Heart left ventricle (tissue), 16 donors: Measurements from ENCODE around the gene PDE6C. TPM values are rescaled to one million over a fixed set of nuclear protein-coding genes. Genes with fewer than 3 reads are reported as not detected.

Experiments used
- ATAC-seq, 4 donors: fragments of 200-7000 bp; cut with Tn5 transposase; one replicate each; pipeline ENCODE4 v1.9.1; 2020 to 2022; ENCODE audit warnings: moderate library complexity in 4 of 4, mild to moderate bottlenecking in 3 of 4, moderate number of reproducible peaks in 1 of 4
- DNase-seq, 5 donors: peaks; one replicate each; pipeline ENCODE4 v3.0.0-alpha.2; 2020
- H3K27ac ChIP-seq, 12 donors: fragments of 200-600 bp; sonication (generic) in 4 of 12; one replicate each; pipeline versions ENCODE4 v1.5.0 to v1.8.0; 2016 to 2022; ENCODE audit warnings: mild to moderate bottlenecking in 2 of 12
- H3K27me3 ChIP-seq, 9 donors: fragments of 200-600 bp; sonication (generic) in 2 of 9; one replicate each; pipeline versions ENCODE4 v1.5.1 to v1.8.0; 2016 to 2022; ENCODE audit warnings: mild to moderate bottlenecking in 3 of 9
- H3K36me3 ChIP-seq, 9 donors: fragments of 200-600 bp; sonication (generic) in 2 of 9; one replicate each; pipeline versions ENCODE4 v1.5.0 to v1.8.0; 2018 to 2022; ENCODE audit warnings: mild to moderate bottlenecking in 2 of 9
- H3K4me1 ChIP-seq, 12 donors: fragments of 200-600 bp; sonication (generic) in 4 of 12; one replicate each; pipeline versions ENCODE4 v1.5.0 to v1.8.0; 2016 to 2022; ENCODE audit warnings: mild to moderate bottlenecking in 3 of 12
- H3K4me3 ChIP-seq, 12 donors: fragments of 200-600 bp; sonication (generic) in 4 of 12; one replicate each; pipeline versions ENCODE4 v1.5.0 to v1.8.0; 2017 to 2022; ENCODE audit warnings: mild to moderate bottlenecking in 9 of 12, moderate library complexity in 4 of 12
- H3K9me3 ChIP-seq, 12 donors: fragments of 200-600 bp; sonication (generic) in 4 of 12; one replicate each; pipeline versions ENCODE4 v1.5.0 to v1.8.0; 2016 to 2022; ENCODE audit warnings: mild to moderate bottlenecking in 1 of 12
- CTCF ChIP-seq, 12 donors: fragments of 200-600 bp; sonication (generic) in 4 of 12; IDR thresholded peaks; one replicate each; pipeline versions ENCODE4 v1.5.0 to v1.8.0; 2018 to 2022; ENCODE audit warnings: antibody characterized with exemption in 12 of 12, mild to moderate bottlenecking in 5 of 12
- POLR2A ChIP-seq, 2 donors: fragments of 450-650 bp; IDR thresholded peaks; one replicate each; pipeline ENCODE4 v1.6.1; 2017; ENCODE audit warnings: antibody characterized with exemption in 2 of 2, mild to moderate bottlenecking in 2 of 2, moderate library complexity in 2 of 2
- WGBS, 4 donors: extraction: QIAGEN DNeasy Blood & Tissue Kit in 2 of 4; methylation state at CpG; one replicate each; pipeline versions ENCODE4 v1.1.5 to v1.1.7; 2013 to 2018; 5-methylcytosine and 5-hydroxymethylcytosine counted together
- intact Hi-C, 10 donors: fragments of 100-400 bp; cut with DNase I; formaldehyde crosslinking; loops; one replicate each; pipeline versions ENCODE4 v1.11.1 to v1.14.2; 2022
- polyA plus RNA-seq, 2 donors: library from polyadenylated mRNA; stranded (reverse); fragments of 200-250 nt; gene quantifications; one replicate each; pipeline ENCODE4 v1.2.3, GENCODE V29; 2013
- total RNA-seq, 9 donors: library from RNA; depleted of rRNA in 2 of 9; stranded (reverse); fragments of >200 nt in 2 of 9; fragmentation: NEBNext Ultra II Directional in 3 of 9; extraction: Animal tissue kit (Norgen Biotek cat#: 25700) in 3 of 9; gene quantifications; one replicate each; pipeline versions ENCODE4 v1.1.0 to v1.2.4, GENCODE V29; 2016 to 2023
- donor health status: ischemic (EF 13 %, LVEDD 7.1; RV severe dilation, severe dysfunction).
- donor health status: healthy with polysubstance abuse.
- donor health status: DM: no; HTN: yes; CAD: no.
- donor health status: DM: no; HTN: no; CAD: no.
- donor health status: ischemic (EF 25% LVEDD 6.9; RV normal size, moderate dysfunction).
- donor health status: ischemic (EF 25% LVEDD 5.7; RV mildly dilated, moderate dysfunction).
- donor health status: healthy.
- donor health status: DM: yes; HTN: yes; CAD: no.
- donor health status: ischemic (EF 35%, LVEDD 5.7; RV mildly dilated, moderate dysfunction).
- donor health status: nonischemic (EF 11% LVEDD 7.7; RV severe dilation, severe dysfunction).
- donor health status: DM: yes; HTN: yes; CAD: no.
- donor health status: PGD.
- donor health status: ischemic (EF 29% LVEDD 5.4; RV normal size, mild dysfunction).
- donor health status: nonischemic (EF 23%, LVEDD 6.1; RV moderate dilation, normal function).

Gene PDE6C
- total and polyA plus RNA-seq, 11 donors = not detected

- ATAC-seq (no peak), DNase-seq (no peak)
- Histone ChIP-seq H3K9me3 (no peaks in the 10 kb centered on the region), H3K27ac (no peak overlapping the region), H3K4me3 (no peak overlapping the region), H3K4me1 (no peaks in the 10 kb centered on the region), H3K27me3 (no peaks in the 10 kb centered on the region), H3K36me3 (no peaks in the 10 kb centered on the region)
- TF ChIP-seq CTCF (IDR thresholded peaks at IDR 0.05) (no peak), POLR2A (IDR thresholded peaks at IDR 0.05) (no peak)
- WGBS, 4 donors = 81 to 94% (median 91%) methylated on average over 1 of the region's 1 CpG
- intact Hi-C loops = no loop called here
Measured at GRCh38 chr10:93654201-93654600, 41.9 kb downstream of the PDE6C start.

- ATAC-seq (no peak), DNase-seq (no peak)
- H3K9me3 ChIP-seq = no peaks in the 10 kb centered on the region
- H3K36me3 ChIP-seq = peaks cover 0 to 19% (median 6%) of the 10 kb centered on the region in 9 donors
- H3K27ac ChIP-seq = no peak overlapping the region
- WGBS, 4 donors = 84 to 94% (median 91%) methylated on average over 1 of the region's 1 CpG
- no peaks in the 10 kb centered on the region for H3K4me1 ChIP-seq
- no peak overlapping the region for H3K4me3 ChIP-seq
- TF ChIP-seq CTCF (IDR thresholded peaks at IDR 0.05) (no peak), POLR2A (IDR thresholded peaks at IDR 0.05) (no peak)
- intact Hi-C loops = no loop called here
- H3K27me3 ChIP-seq = no peaks in the 10 kb centered on the region
Measured at GRCh38 chr10:93656155-93656554, 43.8 kb downstream of the PDE6C start.

GRCh38 chr10:93657757-93658156, 45.4 kb downstream of the PDE6C start:
- Histone ChIP-seq H3K27me3 (no peaks in the 10 kb centered on the region), H3K4me1 (no peaks in the 10 kb centered on the region), H3K4me3 (no peak overlapping the region), H3K36me3 (peaks cover 0 to 33% (median 7%) of the 10 kb centered on the region in 9 donors), H3K27ac (no peak overlapping the region), H3K9me3 (no peaks in the 10 kb centered on the region)
- DNase-seq (no peak), ATAC-seq (no peak)
- WGBS, 4 donors = 69 to 87% (median 80%) methylated on average over 1 of the region's 1 CpG
- intact Hi-C loops = no loop called here
- no peak for TF ChIP-seq POLR2A (IDR thresholded peaks at IDR 0.05)
- no peak for TF ChIP-seq CTCF (IDR thresholded peaks at IDR 0.05)

GRCh38 chr10:93666030-93666429, 53.7 kb downstream of the PDE6C start:
- Histone ChIP-seq H3K27ac (no peak overlapping the region), H3K36me3 (peaks cover 0 to 96% (median 64%) of the 10 kb centered on the region in 9 donors), H3K4me1 (no peaks in the 10 kb centered on the region), H3K4me3 (no peak overlapping the region), H3K9me3 (no peaks in the 10 kb centered on the region), H3K27me3 (no peaks in the 10 kb centered on the region)
- intact Hi-C loops = no loop called here
- WGBS, 4 donors = 92 to 97% (median 94%) methylated on average over 4 of the region's 4 CpGs
- ATAC-seq (no peak), DNase-seq (no peak)
- TF ChIP-seq CTCF (IDR thresholded peaks at IDR 0.05) (no peak), POLR2A (IDR thresholded peaks at IDR 0.05) (no peak)
